GM12875 (cell line): ENCODE data around the gene ABHD12.
"Not testable (repeated sequence)": the region's sequence is repeated elsewhere in the genome, so short reads cannot be mapped to it uniquely, and the experiment has no call there.

Experiments
- H3K4me3 ChIP-seq: one replicate; pipeline ENCODE4 v1.5.1; 2011; ENCODE audit warnings: low read depth, low read length, control low read depth
- CTCF ChIP-seq: IDR thresholded peaks from 2 replicates; pipeline ENCODE4 v1.5.1; 2011; ENCODE audit warnings: low read depth, mild to moderate bottlenecking, control low read depth, inconsistent platforms, low read length, moderate library complexity, borderline replicate concordance; ENCODE audit not compliant: insufficient read depth

ABHD12 gene

GRCh38 chr20:25273046-25273445 lies 117.6 kb downstream of the ABHD12 start:
- TF ChIP-seq CTCF: no peak

GRCh38 chr20:25272223-25273000 lies 118.2 kb downstream of the ABHD12 start:
- no peak overlapping the region for H3K4me3 ChIP-seq

More at GRCh38 chr20:25273046-25273445, 117.6 kb downstream of the ABHD12 start:
- H3K4me3 ChIP-seq: no peak overlapping the region

GRCh38 chr20:25271486-25272222 lies 119.0 kb downstream of the ABHD12 start:
- TF ChIP-seq CTCF: no peak
- H3K4me3 ChIP-seq: no peak overlapping the region

More at GRCh38 chr20:25272223-25273000, 118.2 kb downstream of the ABHD12 start:
- no peak for TF ChIP-seq CTCF

- no peak for TF ChIP-seq CTCF
- H3K4me3 ChIP-seq: no peak overlapping the region
Observed at GRCh38 chr20:25270829-25271251, 119.8 kb downstream of the ABHD12 start.

GRCh38 chr20:25269833-25270170 lies 120.8 kb downstream of the ABHD12 start:
- TF ChIP-seq CTCF: no peak
- no peak overlapping the region for H3K4me3 ChIP-seq

GRCh38 chr20:25269057-25269832 lies 121.4 kb downstream of the ABHD12 start:
- no peak overlapping the region for H3K4me3 ChIP-seq

GRCh38 chr20:25260770-25261437 lies 129.7 kb downstream of the ABHD12 start:
- H3K4me3 ChIP-seq: not testable (repeated sequence)

More at GRCh38 chr20:25269057-25269832, 121.4 kb downstream of the ABHD12 start:
- TF ChIP-seq CTCF: no peak
